ENCODE measurements around the gene SAMD10.

- TF ChIP-seq CTCF (IDR thresholded peaks at IDR 0.05) (no peak), POLR2A (IDR thresholded peaks at IDR 0.05) (no peak)
Measured at GRCh38 chr20:63967330-63968135, 11.9 kb downstream of the SAMD10 start.

All from thyroid gland (tissue), 4 donors.